ENCODE results near the gene MEGF11. TPM values are rescaled to one million over a fixed set of nuclear protein-coding genes. Genes with fewer than 3 reads are reported as not detected.

The MEGF11 gene
- polyA plus RNA-seq, 3 donors from 2014 or later: not detected

GRCh38 chr15:65847989-65848388, 405.6 kb downstream of the MEGF11 start:
- Mint-ChIP-seq H3K36me3 (no peaks in the 10 kb centered on the region), H3K27ac (no peak overlapping the region), H3K9me3 (no peaks in the 10 kb centered on the region), H3K4me1 (peaks cover 10 to 12% of the 10 kb centered on the region in 2 donors), H3K27me3 (ENCODE audit: low read depth in 3 of 3) (peaks cover 2 to 4% (median 4%) of the 10 kb centered on the region in 3 donors), H3K4me3 (no peak overlapping the region)
- DNase-seq: no peak

- H3K4me1 Mint-ChIP-seq: peaks cover 10 to 12% of the 10 kb centered on the region in 2 donors
- DNase-seq: no peak
- H3K27ac Mint-ChIP-seq: no peak overlapping the region
- no peak overlapping the region for H3K4me3 Mint-ChIP-seq
- H3K9me3 Mint-ChIP-seq: no peaks in the 10 kb centered on the region
- H3K36me3 Mint-ChIP-seq: no peaks in the 10 kb centered on the region
- peaks cover 4 to 5% (median 4%) of the 10 kb centered on the region in 3 donors for H3K27me3 Mint-ChIP-seq (ENCODE audit: low read depth in 3 of 3)
These were observed 407.6 kb downstream of the MEGF11 start for GRCh38 chr15:65845826-65846519.

Other genes with a start within 250 kb of the MEGF11 start
- gene DIS3L, start 39.8 kb upstream of the MEGF11 start, polyA plus RNA-seq: 10 to 100 TPM; 27.6 to 38.2 (median 27.8) TPM
- 10 to 100 TPM in 1 of 3 donors, 1 to 10 TPM in 2; 4.0 to 10.2 (median 7.2) TPM for gene TIPIN, start 102.9 kb upstream of the MEGF11 start, polyA plus RNA-seq
- gene MAP2K1, start 133.2 kb upstream of the MEGF11 start, polyA plus RNA-seq: 10 to 100 TPM; 30.7 to 58.3 (median 48.9) TPM
- gene SNAPC5, start 244.0 kb upstream of the MEGF11 start, polyA plus RNA-seq: 10 to 100 TPM; 48.9 to 88.4 (median 49.8) TPM

Measured in immature natural killer cell (primary cell).